ENCODE data around the gene CCDC171.

GRCh38 chr9:15769547-15769946 lies 216.7 kb downstream of the CCDC171 start:
- TF ChIP-seq, protein P1, sequence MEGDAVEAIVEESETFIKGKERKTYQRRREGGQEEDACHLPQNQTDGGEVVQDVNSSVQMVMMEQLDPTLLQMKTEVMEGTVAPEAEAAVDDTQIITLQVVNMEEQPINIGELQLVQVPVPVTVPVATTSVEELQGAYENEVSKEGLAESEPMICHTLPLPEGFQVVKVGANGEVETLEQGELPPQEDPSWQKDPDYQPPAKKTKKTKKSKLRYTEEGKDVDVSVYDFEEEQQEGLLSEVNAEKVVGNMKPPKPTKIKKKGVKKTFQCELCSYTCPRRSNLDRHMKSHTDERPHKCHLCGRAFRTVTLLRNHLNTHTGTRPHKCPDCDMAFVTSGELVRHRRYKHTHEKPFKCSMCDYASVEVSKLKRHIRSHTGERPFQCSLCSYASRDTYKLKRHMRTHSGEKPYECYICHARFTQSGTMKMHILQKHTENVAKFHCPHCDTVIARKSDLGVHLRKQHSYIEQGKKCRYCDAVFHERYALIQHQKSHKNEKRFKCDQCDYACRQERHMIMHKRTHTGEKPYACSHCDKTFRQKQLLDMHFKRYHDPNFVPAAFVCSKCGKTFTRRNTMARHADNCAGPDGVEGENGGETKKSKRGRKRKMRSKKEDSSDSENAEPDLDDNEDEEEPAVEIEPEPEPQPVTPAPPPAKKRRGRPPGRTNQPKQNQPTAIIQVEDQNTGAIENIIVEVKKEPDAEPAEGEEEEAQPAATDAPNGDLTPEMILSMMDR (IDR thresholded peaks at IDR 0.05; ENCODE audit: poor library complexity, severe bottlenecking): no peak
- no peak for TF ChIP-seq EZH2 (IDR thresholded peaks at IDR 0.05; ENCODE audit: borderline replicate concordance, insufficient read depth, low read length, poor library complexity, severe bottlenecking)
- TF ChIP-seq MXI1 (conservative IDR thresholded peaks at IDR 0.05; ENCODE audit: poor library complexity, severe bottlenecking): no peak
- no peak for TF ChIP-seq REST (IDR thresholded peaks at IDR 0.05; ENCODE audit: borderline replicate concordance)
- no peak for TF ChIP-seq TAF1 (IDR thresholded peaks at IDR 0.05; ENCODE audit: low read depth)
- no peak for TF ChIP-seq RAD21 (conservative IDR thresholded peaks at IDR 0.05)
